ENCODE results near the gene TMEM33. TPM values are rescaled to one million over a fixed set of nuclear protein-coding genes. Genes with fewer than 3 reads are reported as not detected.

Gene TMEM33
- total RNA-seq, 1 donor from 2014 or later: 71.3 TPM

DNA sequence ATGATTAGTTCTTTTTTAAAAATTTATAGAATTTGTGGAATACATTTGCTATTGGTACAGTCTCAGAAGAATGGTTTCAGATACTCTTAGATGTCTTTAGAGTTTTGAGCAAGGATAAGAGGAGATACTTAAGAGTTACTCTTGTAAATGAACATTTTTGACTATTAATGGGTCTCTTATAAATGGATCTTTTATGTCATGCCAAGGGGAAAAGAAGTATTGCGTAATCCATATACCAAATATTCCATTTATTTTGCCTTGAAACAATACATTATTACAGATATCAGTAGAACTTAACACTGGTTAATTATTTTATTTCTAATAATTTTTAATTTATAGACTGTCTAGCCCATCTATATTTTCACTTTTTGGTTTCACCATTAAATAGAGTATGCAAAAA lies 29.2 kb downstream of the TMEM33 start:
- no peaks in the 10 kb centered on the region for H3K4me1 ChIP-seq
- TF ChIP-seq, protein P1, sequence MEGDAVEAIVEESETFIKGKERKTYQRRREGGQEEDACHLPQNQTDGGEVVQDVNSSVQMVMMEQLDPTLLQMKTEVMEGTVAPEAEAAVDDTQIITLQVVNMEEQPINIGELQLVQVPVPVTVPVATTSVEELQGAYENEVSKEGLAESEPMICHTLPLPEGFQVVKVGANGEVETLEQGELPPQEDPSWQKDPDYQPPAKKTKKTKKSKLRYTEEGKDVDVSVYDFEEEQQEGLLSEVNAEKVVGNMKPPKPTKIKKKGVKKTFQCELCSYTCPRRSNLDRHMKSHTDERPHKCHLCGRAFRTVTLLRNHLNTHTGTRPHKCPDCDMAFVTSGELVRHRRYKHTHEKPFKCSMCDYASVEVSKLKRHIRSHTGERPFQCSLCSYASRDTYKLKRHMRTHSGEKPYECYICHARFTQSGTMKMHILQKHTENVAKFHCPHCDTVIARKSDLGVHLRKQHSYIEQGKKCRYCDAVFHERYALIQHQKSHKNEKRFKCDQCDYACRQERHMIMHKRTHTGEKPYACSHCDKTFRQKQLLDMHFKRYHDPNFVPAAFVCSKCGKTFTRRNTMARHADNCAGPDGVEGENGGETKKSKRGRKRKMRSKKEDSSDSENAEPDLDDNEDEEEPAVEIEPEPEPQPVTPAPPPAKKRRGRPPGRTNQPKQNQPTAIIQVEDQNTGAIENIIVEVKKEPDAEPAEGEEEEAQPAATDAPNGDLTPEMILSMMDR (IDR thresholded peaks at IDR 0.05): no peak
- intact Hi-C loops (cut with DNase I): no loop called here
- no peak for ATAC-seq
- no peaks in the 10 kb centered on the region for H3K9me3 ChIP-seq
- no peak overlapping the region for H3K4me3 ChIP-seq
- no peaks in the 10 kb centered on the region for H3K27me3 ChIP-seq
- DNase-seq: no peak
- peaks cover 5% of the 10 kb centered on the region for H3K36me3 ChIP-seq
- no peak overlapping the region for H3K27ac ChIP-seq

DNA sequence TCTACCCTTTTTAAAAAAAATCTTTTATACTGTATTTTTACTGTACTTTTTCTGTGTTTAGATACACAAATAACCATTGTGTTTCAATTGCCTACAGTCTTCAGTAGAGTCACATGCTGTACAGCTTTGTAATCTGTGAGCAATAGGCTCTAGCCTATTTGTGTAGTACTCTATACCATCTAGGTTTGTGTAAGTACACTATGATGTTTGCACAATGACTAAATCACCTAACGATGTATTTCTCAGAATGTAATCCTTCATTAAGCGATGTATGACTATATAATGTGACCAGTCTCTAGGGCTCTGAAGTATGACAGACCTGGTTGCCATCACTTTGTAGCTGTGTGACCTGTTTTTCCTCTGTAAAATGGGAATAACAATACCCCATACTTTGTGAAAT lies 32.2 kb downstream of the TMEM33 start:
- H3K36me3 ChIP-seq: no peaks in the 10 kb centered on the region
- H3K4me1 ChIP-seq: no peaks in the 10 kb centered on the region
- intact Hi-C loops (cut with DNase I): no loop called here
- no peak for ATAC-seq
- DNase-seq: no peak
- no peak overlapping the region for H3K4me3 ChIP-seq
- no peaks in the 10 kb centered on the region for H3K9me3 ChIP-seq
- TF ChIP-seq, protein P1 (IDR thresholded peaks at IDR 0.05): no peak
- H3K27ac ChIP-seq: no peak overlapping the region
- H3K27me3 ChIP-seq: no peaks in the 10 kb centered on the region

DNA sequence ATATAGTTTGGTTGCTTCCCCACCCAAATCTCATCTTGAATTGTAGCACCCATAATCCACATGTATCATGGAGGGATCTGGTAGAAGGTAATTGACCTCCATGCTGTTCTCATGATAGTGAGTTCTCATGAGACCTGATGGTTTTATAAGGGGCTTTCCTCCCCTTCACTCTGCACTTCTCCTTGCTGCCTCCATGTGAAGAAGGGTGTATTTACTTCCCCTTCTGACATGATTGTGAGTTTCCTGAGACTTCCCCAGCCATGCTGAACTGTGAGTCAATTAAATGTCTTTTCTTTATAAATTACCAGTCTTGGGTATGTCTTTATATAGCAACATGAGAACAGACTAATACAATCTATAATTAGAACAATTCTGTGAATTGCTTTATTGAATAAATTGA lies 34.4 kb downstream of the TMEM33 start:
- no peak for ATAC-seq

DNA sequence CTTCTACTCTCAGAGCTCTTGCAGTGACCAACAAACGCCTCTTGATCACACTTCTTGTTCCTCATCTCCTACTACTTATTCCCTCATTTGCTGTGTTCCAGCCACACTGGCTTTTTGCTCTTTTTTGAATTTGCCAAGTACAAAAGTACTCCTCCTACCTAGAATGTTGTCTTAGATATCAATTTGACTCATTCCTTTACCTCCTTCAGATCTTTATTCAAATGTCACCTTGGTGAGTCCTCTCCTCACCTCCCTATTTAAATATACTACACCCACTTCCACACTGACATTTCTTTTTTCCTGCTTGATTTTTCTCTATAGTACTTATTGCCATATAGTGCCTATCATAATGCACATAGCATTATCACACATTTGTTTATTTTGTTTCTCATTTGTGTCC lies 40.1 kb downstream of the TMEM33 start:
- Histone ChIP-seq H3K27ac (no peak overlapping the region), H3K4me1 (no peaks in the 10 kb centered on the region), H3K4me3 (no peak overlapping the region), H3K27me3 (no peaks in the 10 kb centered on the region), H3K9me3 (no peaks in the 10 kb centered on the region), H3K36me3 (no peaks in the 10 kb centered on the region)
- TF ChIP-seq, protein P1 (IDR thresholded peaks at IDR 0.05): no peak
- no peak for ATAC-seq
- no peak for DNase-seq
- intact Hi-C loops (cut with DNase I): no loop called here

More for the DNA sequence above, 34.4 kb downstream of the TMEM33 start:
- Histone ChIP-seq H3K27ac (no peak overlapping the region), H3K27me3 (no peaks in the 10 kb centered on the region), H3K9me3 (no peaks in the 10 kb centered on the region), H3K36me3 (no peaks in the 10 kb centered on the region), H3K4me1 (no peaks in the 10 kb centered on the region), H3K4me3 (no peak overlapping the region)
- TF ChIP-seq, protein P1 (IDR thresholded peaks at IDR 0.05): no peak
- intact Hi-C loops (cut with DNase I): no loop called here
- DNase-seq: no peak

DNA sequence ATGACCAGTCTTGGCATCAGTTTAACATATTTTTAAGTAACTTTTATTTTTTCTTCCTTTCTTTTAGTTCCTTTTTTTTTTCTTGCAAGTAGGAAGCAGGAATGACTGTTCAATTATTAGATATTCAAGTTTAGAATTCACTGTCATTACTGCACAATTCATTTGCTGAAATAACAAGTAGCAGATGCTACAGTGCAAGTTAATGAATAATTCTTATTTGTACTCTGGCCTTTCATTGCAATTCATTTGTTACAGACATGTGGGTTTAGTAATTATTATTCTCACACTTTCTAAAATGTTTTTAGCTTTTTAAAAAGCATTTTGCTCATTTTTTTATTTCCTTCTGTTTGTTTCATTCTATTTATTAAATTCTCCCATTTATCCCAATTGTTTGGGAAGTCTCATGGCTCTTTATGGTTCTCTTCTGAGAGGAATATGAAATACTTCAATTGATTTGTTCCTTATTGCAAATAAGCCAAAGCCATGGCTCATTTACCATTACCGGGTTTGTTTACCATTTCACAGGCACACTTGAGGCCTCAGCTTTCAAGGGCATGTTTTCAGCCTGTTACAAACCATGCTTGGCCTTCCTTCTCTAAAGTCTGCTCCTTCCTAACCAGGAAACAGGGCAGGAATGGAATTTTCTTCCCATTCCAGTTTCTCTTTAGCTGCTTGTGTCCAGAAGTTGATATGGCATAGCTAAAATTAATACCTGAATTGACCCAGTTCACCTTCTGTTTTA lies 41.7 kb downstream of the TMEM33 start:
- TF ChIP-seq, protein P1 (IDR thresholded peaks at IDR 0.05): no peak
- H3K36me3 ChIP-seq: no peaks in the 10 kb centered on the region
- H3K4me1 ChIP-seq: no peaks in the 10 kb centered on the region
- no peak overlapping the region for H3K27ac ChIP-seq
- ATAC-seq (no peak), DNase-seq (no peak)
- no peaks in the 10 kb centered on the region for H3K9me3 ChIP-seq
- no peak overlapping the region for H3K4me3 ChIP-seq
- intact Hi-C loops (cut with DNase I): no loop called here
- no peaks in the 10 kb centered on the region for H3K27me3 ChIP-seq

All from upper lobe of right lung (tissue), 1 donor.